Lower leg skin (tissue), 3 donors: Measurements from ENCODE around the gene SEPHS1.
A peak's percentile ranks its signal among the peaks of the same experiment; 100 is the strongest.

Experiments used
- CTCF ChIP-seq, 3 donors: fragments of 450-650 bp; IDR thresholded peaks; one replicate each; pipeline ENCODE4 v1.5.1; 2016; ENCODE audit warnings: antibody characterized with exemption in 3 of 3, mild to moderate bottlenecking in 3 of 3, moderate library complexity in 2 of 3
- POLR2A ChIP-seq, 2 donors: fragments of 450-650 bp; IDR thresholded peaks; one replicate each; pipeline ENCODE4 v1.6.1; 2016 to 2017; ENCODE audit warnings: antibody characterized with exemption in 2 of 2, mild to moderate bottlenecking in 1 of 2, moderate library complexity in 1 of 2

GRCh38 chr10:13299437-13300287, 48.4 kb downstream of the SEPHS1 start, which contains the start of gene PHYH:
- no peak for TF ChIP-seq CTCF (IDR thresholded peaks at IDR 0.05)
- TF ChIP-seq POLR2A (IDR thresholded peaks at IDR 0.05): peak in 1 of 2 donors; percentile 51
